BJ (cell line): ENCODE data around the gene AGT. TPM values are rescaled to one million over a fixed set of nuclear protein-coding genes. Genes with fewer than 3 reads are reported as not detected.

Source experiments
- CTCF ChIA-PET: fragments of 350-600 bp; formaldehyde crosslinking; extraction: SDS; loops from one replicate; lab custom pipeline; 2021; ENCODE audit warnings: antibody characterized with exemption, inconsistent platforms; lab: Yijun Ruan, JAX
- POLR2A ChIA-PET: fragments of 300-600 bp; sonication (Branson Sonifier 250); formaldehyde crosslinking; extraction: SDS; loops from one replicate; lab custom pipeline; 2021; ENCODE audit warnings: antibody characterized with exemption; lab: Charles Lee
- DNase-seq: peaks from one replicate; pipeline ENCODE4 v3.0.0-alpha.2; 2011; ENCODE audit warnings: low read depth
- H3K27me3 ChIP-seq: 2 replicates; pipeline ENCODE4 v1.6.0; 2011; ENCODE audit warnings: low read length; ENCODE audit not compliant: control insufficient read depth, insufficient read depth
- H3K36me3 ChIP-seq: 2 replicates; pipeline ENCODE4 v1.5.1; 2011; ENCODE audit warnings: low read length; ENCODE audit not compliant: control insufficient read depth, insufficient read depth
- H3K4me3 ChIP-seq: 2 replicates; pipeline ENCODE4 v1.5.1; 2011; ENCODE audit warnings: low read depth, mild to moderate bottlenecking, control low read depth, low read length
- polyA plus RNA-seq: library from polyadenylated mRNA; depleted of rRNA; stranded (reverse); fragments of >200 nt; gene quantifications from 2 replicates; pipeline ENCODE4 v1.2.3, GENCODE V29; 2011
- TF ChIP-seq, protein P1 (sequence below): IDR thresholded peaks from 2 replicates; pipeline ENCODE4 v1.5.1; 2011; ENCODE audit warnings: low read depth, mild to moderate bottlenecking, control low read depth, inconsistent platforms, low read length, moderate library complexity; ENCODE audit not compliant: insufficient read depth

Gene AGT
- polyA plus RNA-seq, 1 experiment: 4.1 TPM

DNA sequence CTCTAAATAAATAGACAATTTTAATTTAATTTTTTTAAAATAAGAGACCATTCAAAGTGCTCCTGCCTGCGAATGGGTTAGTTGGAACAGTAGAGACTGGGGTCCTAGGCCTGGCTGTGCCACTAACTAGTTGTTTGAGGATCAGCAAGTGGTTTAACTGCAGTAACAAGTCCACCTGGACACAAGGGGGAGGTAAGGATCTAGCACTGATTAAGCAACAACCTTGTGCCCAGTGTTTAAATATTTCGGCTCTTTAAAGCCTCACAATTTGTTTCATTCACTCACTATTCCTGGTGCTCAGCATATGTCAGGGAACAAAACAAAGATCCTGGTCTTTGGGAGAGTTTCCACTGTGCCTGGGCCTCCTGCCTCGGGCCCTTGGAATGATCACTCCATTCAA, 1.6 kb upstream of the AGT start:
- POLR2A ChIA-PET: no interaction called here
- TF ChIP-seq, protein P1, sequence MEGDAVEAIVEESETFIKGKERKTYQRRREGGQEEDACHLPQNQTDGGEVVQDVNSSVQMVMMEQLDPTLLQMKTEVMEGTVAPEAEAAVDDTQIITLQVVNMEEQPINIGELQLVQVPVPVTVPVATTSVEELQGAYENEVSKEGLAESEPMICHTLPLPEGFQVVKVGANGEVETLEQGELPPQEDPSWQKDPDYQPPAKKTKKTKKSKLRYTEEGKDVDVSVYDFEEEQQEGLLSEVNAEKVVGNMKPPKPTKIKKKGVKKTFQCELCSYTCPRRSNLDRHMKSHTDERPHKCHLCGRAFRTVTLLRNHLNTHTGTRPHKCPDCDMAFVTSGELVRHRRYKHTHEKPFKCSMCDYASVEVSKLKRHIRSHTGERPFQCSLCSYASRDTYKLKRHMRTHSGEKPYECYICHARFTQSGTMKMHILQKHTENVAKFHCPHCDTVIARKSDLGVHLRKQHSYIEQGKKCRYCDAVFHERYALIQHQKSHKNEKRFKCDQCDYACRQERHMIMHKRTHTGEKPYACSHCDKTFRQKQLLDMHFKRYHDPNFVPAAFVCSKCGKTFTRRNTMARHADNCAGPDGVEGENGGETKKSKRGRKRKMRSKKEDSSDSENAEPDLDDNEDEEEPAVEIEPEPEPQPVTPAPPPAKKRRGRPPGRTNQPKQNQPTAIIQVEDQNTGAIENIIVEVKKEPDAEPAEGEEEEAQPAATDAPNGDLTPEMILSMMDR: no peak
- DNase-seq: no peak
- Histone ChIP-seq H3K27me3 (no peaks in the 10 kb centered on the region), H3K36me3 (no peaks in the 10 kb centered on the region), H3K4me3 (no peak overlapping the region)
- CTCF ChIA-PET: interaction anchor here (2.6 kb wide), 1 partner anchor 16 kb away, joined by 7 read pairs; no protein-coding TSS in a partner anchor

DNA sequence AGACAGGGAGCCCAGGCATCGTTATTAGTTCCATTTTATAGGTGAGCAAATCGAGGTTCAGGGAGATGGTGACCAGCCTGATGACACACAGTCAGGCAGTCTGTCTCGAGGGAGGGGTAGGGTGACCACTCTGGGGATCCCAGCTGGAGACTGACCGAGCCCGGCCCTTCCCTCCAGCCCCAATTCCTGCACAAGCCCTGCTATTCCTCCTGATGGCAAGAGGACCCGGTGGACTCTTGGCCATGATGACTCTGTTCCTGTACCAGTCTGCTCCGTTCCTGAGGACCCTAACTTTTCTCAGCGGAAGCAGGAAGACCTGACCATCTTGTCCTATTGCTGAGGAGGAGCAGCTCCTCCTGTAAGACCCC, 391 bp downstream of the AGT start:
- TF ChIP-seq, protein P1: no peak
- no peak for DNase-seq
- ChIA-PET CTCF (no interaction called here), POLR2A (no interaction called here)
- H3K4me3 ChIP-seq: no peak overlapping the region
- H3K36me3 ChIP-seq: no peaks in the 10 kb centered on the region
- no peaks in the 10 kb centered on the region for H3K27me3 ChIP-seq

DNA sequence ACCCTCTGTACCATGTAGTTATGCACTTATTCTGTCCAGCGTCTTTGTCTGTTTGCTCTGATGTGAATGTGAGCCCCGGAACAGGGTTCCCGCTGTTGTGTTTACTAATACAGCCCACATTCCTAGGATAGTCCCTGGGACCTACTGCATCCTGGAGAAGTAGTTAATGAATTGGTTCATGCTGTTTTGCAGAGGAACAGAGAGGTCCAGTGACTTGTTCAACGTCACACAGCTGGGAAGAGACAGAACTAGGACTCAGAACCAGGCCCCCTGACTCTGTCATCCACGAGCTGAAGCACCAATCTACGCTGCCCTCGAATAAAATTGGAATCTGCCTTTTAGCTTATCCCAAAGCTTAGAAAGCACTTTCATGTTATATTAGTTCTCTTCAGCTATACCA, 784 bp downstream of the AGT start:
- TF ChIP-seq, protein P1: no peak
- ChIA-PET CTCF (no interaction called here), POLR2A (no interaction called here)
- Histone ChIP-seq H3K36me3 (no peaks in the 10 kb centered on the region), H3K27me3 (no peaks in the 10 kb centered on the region), H3K4me3 (no peak overlapping the region)
- no peak for DNase-seq

DNA sequence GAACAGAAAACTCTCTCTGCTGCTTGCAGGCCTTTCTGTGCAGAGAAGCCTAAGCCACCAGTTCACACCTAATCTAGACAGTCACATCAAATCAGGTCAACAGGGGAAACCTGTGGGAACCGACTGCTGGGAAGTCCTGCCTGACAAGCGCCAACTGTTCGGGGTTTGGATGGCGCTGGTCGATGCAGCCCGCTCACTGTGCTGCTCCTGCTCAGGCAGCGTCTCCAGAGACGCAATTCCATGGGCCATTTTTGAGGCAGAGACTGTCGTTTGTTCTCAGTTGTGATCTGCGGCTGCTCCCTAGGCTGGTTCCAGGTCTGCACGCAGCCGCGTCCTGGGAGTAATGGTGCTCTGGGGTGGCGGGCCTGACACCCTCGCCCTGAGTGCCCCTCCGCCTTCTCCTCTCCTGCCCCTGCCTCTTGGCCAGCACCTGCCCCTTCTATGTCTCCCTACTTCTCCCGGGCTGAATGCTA, 1.4 kb downstream of the AGT start:
- Histone ChIP-seq H3K4me3 (no peak overlapping the region), H3K36me3 (no peaks in the 10 kb centered on the region), H3K27me3 (no peaks in the 10 kb centered on the region)
- ChIA-PET CTCF (interaction anchor here (1.7 kb wide), 1 partner anchor 23 kb away, joined by 4 read pairs; no protein-coding TSS in a partner anchor), POLR2A (no interaction called here)
- no peak for DNase-seq
- TF ChIP-seq, protein P1: no peak

DNA sequence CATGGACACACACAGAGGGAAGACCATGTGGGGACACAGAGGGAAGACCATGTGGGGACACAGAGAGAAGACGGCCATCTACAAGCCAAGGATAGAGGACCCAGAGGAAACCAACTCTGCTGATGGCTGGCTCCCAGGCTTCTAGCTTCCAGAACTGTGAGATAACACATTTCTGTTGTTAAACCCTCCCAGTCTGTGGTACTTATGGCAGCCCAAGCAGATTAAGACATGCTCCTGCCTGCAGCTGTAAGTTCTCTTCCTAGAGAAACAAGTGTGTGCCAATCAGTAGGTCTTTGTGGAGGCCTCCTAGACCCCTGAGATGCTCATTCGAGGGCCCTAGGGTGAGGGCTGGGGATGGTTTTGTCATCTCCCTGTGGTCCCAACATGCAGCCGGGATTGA, 2.7 kb downstream of the AGT start:
- Histone ChIP-seq H3K4me3 (no peak overlapping the region), H3K36me3 (no peaks in the 10 kb centered on the region), H3K27me3 (no peaks in the 10 kb centered on the region)
- ChIA-PET CTCF (interaction anchor here (0.8 to 1.7 kb wide), 3 partner anchors 9 to 22 kb away, joined by 3 to 4 read pairs (median 3); no protein-coding TSS in a partner anchor), POLR2A (no interaction called here)
- no peak for DNase-seq
- TF ChIP-seq, protein P1: no peak
